HepG2 (cell line): ENCODE results near the gene ATP11B. TPM values are rescaled to one million over a fixed set of nuclear protein-coding genes. Genes with fewer than 3 reads are reported as not detected.

ENCODE experiments used
- ATAC-seq: fragments of 200-7000 bp; cut with Tn5 transposase; 3 replicates; pipeline ENCODE4 v1.9.1; 2020; ENCODE audit warnings: mild to moderate bottlenecking, moderate library complexity
- BruUV-seq: library from RNA; stranded (reverse); fragments of 400-500 nt; replicated peaks from 2 replicates; lab custom pipeline; 2021; lab: Mats Ljungman, UMichigan
- CTCF ChIA-PET: fragments of 300-600 bp; formaldehyde crosslinking; extraction: SDS; loops from one replicate; lab custom pipeline; 2021; ENCODE audit warnings: low total read pairs, inconsistent platforms, low intra/inter-chr PET ratio; lab: Yijun Ruan, JAX
- POLR2A ChIA-PET: fragments of 350-600 bp; sonication (Branson Sonifier 250); formaldehyde crosslinking; loops from one replicate; lab custom pipeline; 2020; ENCODE audit warnings: antibody characterized with exemption, inconsistent platforms; lab: Yijun Ruan, JAX
- DNase-seq: peaks from one replicate; pipeline ENCODE4 v3.0.0-alpha.2; 2015; ENCODE audit warnings: low spot score
- FAIRE-seq: peaks from 3 replicates; lab custom pipeline; 2011; peaks lifted over from hg19 to GRCh38; lab: Jason Lieb, UNC
- H2AFZ ChIP-seq: one replicate; pipeline ENCODE4 v1.6.1; 2011; ENCODE audit warnings: low read length, inconsistent platforms
- H3K27ac ChIP-seq: fragments of 300-600 bp; 3 replicates; pipeline ENCODE4 v1.8.0; 2011; ENCODE audit warnings: mixed run types, mild to moderate bottlenecking, mixed read lengths, low read length, inconsistent platforms; ENCODE audit not compliant: insufficient read depth; ENCODE audit errors: extremely low read length
- H3K27me3 ChIP-seq, 2 experiments: fragments of 200-600 bp in 1 of 2; 2 replicates in 1 of 2; 3 replicates in 1 of 2; pipeline versions ENCODE4 v1.6.0 to v1.8.0; 2011; ENCODE audit warnings: low read length in 2 of 2, mild to moderate bottlenecking in 2 of 2, moderate library complexity in 2 of 2, inconsistent platforms in 1 of 2; ENCODE audit not compliant: insufficient read depth in 2 of 2, control insufficient read depth in 1 of 2
- H3K36me3 ChIP-seq, 2 experiments: fragments of 200-600 bp in 1 of 2; replicated peaks in 1 of 2; 2 replicates in 1 of 2; 3 replicates in 1 of 2; pipeline versions ENCODE4 v1.5.1 to v1.8.0; 2011; ENCODE audit warnings: low read length in 2 of 2, inconsistent platforms in 1 of 2; ENCODE audit not compliant: insufficient read depth in 2 of 2, control insufficient read depth in 1 of 2
- H3K4me1 ChIP-seq: 2 replicates; pipeline ENCODE4 v1.5.1; 2012; ENCODE audit warnings: low read length, inconsistent platforms; ENCODE audit not compliant: insufficient read depth
- H3K4me2 ChIP-seq: 2 replicates; pipeline ENCODE4 v1.6.0; 2011; ENCODE audit warnings: low read depth, low read length, inconsistent platforms
- H3K4me3 ChIP-seq, 3 experiments: fragments of 200-600 bp in 1 of 3; sonication (generic), shearing (Covaris generic) in 1 of 3; replicated peaks in 1 of 3; 2 replicates each; pipeline ENCODE4 v1.5.1; 2011 to 2016; ENCODE audit warnings: low read length in 3 of 3, inconsistent platforms in 2 of 3, low read depth in 2 of 3, mild to moderate bottlenecking in 2 of 3, control low read depth in 1 of 3, mixed read lengths in 1 of 3; ENCODE audit not compliant: insufficient read depth in 1 of 3
- H3K79me2 ChIP-seq: one replicate; pipeline ENCODE4 v1.6.1; 2011; ENCODE audit warnings: low read length, inconsistent platforms; ENCODE audit not compliant: insufficient read depth
- H3K9ac ChIP-seq: 2 replicates; pipeline ENCODE4 v1.6.0; 2011; ENCODE audit warnings: mild to moderate bottlenecking, low read depth, low read length, inconsistent platforms; ENCODE audit not compliant: insufficient read depth
- H3K9me3 ChIP-seq: 2 replicates; pipeline ENCODE4 v1.5.1; 2012; ENCODE audit warnings: mild to moderate bottlenecking, low read length
- H4K20me1 ChIP-seq: 2 replicates; pipeline ENCODE4 v1.6.0; 2011; ENCODE audit warnings: inconsistent platforms, mild to moderate bottlenecking, low read length, moderate library complexity; ENCODE audit not compliant: insufficient read depth
- ATF5 ChIP-seq: sonication (generic); formaldehyde crosslinking; IDR thresholded peaks from 2 replicates; pipeline ENCODE4 v1.4.0; 2020; ENCODE audit warnings: mild to moderate bottlenecking, low read depth, missing genetic modification reagents
- HNF4A ChIP-seq: sonication (generic); formaldehyde crosslinking; IDR thresholded peaks from 2 replicates; pipeline ENCODE4 v1.4.0; 2020; ENCODE audit warnings: missing genetic modification reagents
- KLF15 ChIP-seq: sonication (generic); formaldehyde crosslinking; IDR thresholded peaks from 2 replicates; pipeline ENCODE4 v1.8.1; 2023; ENCODE audit warnings: borderline replicate concordance, mild to moderate bottlenecking, inconsistent platforms, missing genetic modification reagents, mixed read lengths
- KMT2B ChIP-seq: IDR thresholded peaks from 2 replicates; pipeline ENCODE4 v1.6.1; 2016; ENCODE audit warnings: missing genetic modification reagents, missing compliant biosample characterization
- PCBP2 ChIP-seq: fragments of 200-400 bp; formaldehyde crosslinking; optimal IDR thresholded peaks from 2 replicates; pipeline ENCODE3; 2018; ENCODE audit warnings: low read length, low read depth; ENCODE audit not compliant: poor library complexity, severe bottlenecking
- SAFB2 ChIP-seq: sonication (generic); formaldehyde crosslinking; IDR thresholded peaks from 2 replicates; pipeline ENCODE4 v1.5.1; 2020; ENCODE audit warnings: missing genetic modification reagents, low read depth, mild to moderate bottlenecking, borderline replicate concordance
- SIN3B ChIP-seq: fragments of 150-350 bp; IDR thresholded peaks from 2 replicates; pipeline ENCODE4 v1.6.1; 2014; ENCODE audit warnings: low read length
- SP1 ChIP-seq, 2 experiments: fragments of 450-650 bp in 1 of 2; sonication (generic) in 1 of 2; formaldehyde crosslinking in 1 of 2; IDR thresholded peaks; 2 replicates each; pipeline versions ENCODE4 v1.4.0 to v1.6.1; 2016 to 2020; ENCODE audit warnings: missing genetic modification reagents in 1 of 2
- SP2 ChIP-seq: sonication (generic); formaldehyde crosslinking; IDR thresholded peaks from 2 replicates; pipeline ENCODE4 v1.5.1; 2020; ENCODE audit warnings: mild to moderate bottlenecking, missing genetic modification reagents
- TCF12 ChIP-seq, 2 experiments: fragments of 450-650 bp in 1 of 2; sonication (generic) in 1 of 2; formaldehyde crosslinking in 1 of 2; IDR thresholded peaks; 2 replicates each; pipeline versions ENCODE4 v1.6.1 to v1.8.0; 2017 to 2022; ENCODE audit warnings: antibody characterized with exemption in 1 of 2, mild to moderate bottlenecking in 1 of 2, missing genetic modification reagents in 1 of 2, moderate library complexity in 1 of 2
- THAP11 ChIP-seq: IDR thresholded peaks from 2 replicates; pipeline ENCODE4 v1.6.1; 2016; ENCODE audit warnings: missing biosample characterization, missing genetic modification reagents
- ZBTB42 ChIP-seq: sonication (generic); formaldehyde crosslinking; IDR thresholded peaks from 2 replicates; pipeline ENCODE4 v1.5.0; 2020; ENCODE audit warnings: mild to moderate bottlenecking, missing genetic modification reagents
- ZNF160 ChIP-seq: sonication (generic); formaldehyde crosslinking; IDR thresholded peaks from 2 replicates; pipeline ENCODE4 v1.8.0; 2022; ENCODE audit warnings: mild to moderate bottlenecking, inconsistent platforms, missing genetic modification reagents
- ZNF652 ChIP-seq: IDR thresholded peaks from 2 replicates; pipeline ENCODE4 v1.6.1; 2016; ENCODE audit warnings: low read depth, borderline replicate concordance
- WGBS: methylation state at CpG from one replicate; pipeline ENCODE4 v1.1.6; 2017; ENCODE audit warnings: low lambda C conversion rate; 5-methylcytosine and 5-hydroxymethylcytosine counted together
- in situ Hi-C: cut with HindIII; loops from 2 replicates; pipeline ENCODE4 v1.10.0; 2017; ENCODE audit warnings: low pct_unique_long_range_greater_than_20kb; ENCODE audit not compliant: extremely low pct_ligation_motif_present
- intact Hi-C: fragments of 100-400 bp; cut with micrococcal nuclease; formaldehyde crosslinking; loops from one replicate; pipeline ENCODE4 v1.10.0; 2022; ENCODE audit not compliant: unreplicated experiment
- polyA plus RNA-seq, 8 experiments: library from polyadenylated mRNA; depleted of rRNA in 3 of 8; stranded (reverse) in 7 of 8; unstranded in 1 of 8; fragments of >200 nt; fragmentation: Illumina TruSeq in 4 of 8; extraction: Trizol in 4 of 8; gene quantifications; 2 replicates each; pipeline versions ENCODE4 v1.2.1 to v1.2.3, GENCODE V29; 2011 to 2016; ENCODE audit warnings: low read depth in 4 of 8, missing spikeins in 1 of 8, mixed read lengths in 1 of 8; ENCODE audit not compliant: insufficient read depth in 1 of 8
- total RNA-seq, 5 experiments: library from RNA; depleted of rRNA; stranded (reverse); fragments of >200 nt; fragmentation: Illumina TruSeq; extraction: Trizol; gene quantifications; 2 replicates each; pipeline ENCODE4 v1.2.3, GENCODE V29; 2016; ENCODE audit warnings: low read depth in 1 of 5
- TF ChIP-seq, protein P1 (sequence below): sonication (generic); formaldehyde crosslinking; IDR thresholded peaks from 2 replicates; pipeline ENCODE4 v1.5.1; 2020; ENCODE audit warnings: missing genetic modification reagents, mild to moderate bottlenecking, borderline replicate concordance
- TF ChIP-seq, protein P2 (sequence below): sonication (generic); formaldehyde crosslinking; IDR thresholded peaks from 2 replicates; pipeline ENCODE4 v1.5.1; 2020; ENCODE audit warnings: missing genetic modification reagents, mild to moderate bottlenecking, borderline replicate concordance

ATP11B gene
- total and polyA plus RNA-seq, 2 of the 13 experiments (the other 11 are each of a cell fraction or from before 2014, with no cell fraction given): 10.1 to 22.9 TPM

- TF ChIP-seq, protein P1, sequence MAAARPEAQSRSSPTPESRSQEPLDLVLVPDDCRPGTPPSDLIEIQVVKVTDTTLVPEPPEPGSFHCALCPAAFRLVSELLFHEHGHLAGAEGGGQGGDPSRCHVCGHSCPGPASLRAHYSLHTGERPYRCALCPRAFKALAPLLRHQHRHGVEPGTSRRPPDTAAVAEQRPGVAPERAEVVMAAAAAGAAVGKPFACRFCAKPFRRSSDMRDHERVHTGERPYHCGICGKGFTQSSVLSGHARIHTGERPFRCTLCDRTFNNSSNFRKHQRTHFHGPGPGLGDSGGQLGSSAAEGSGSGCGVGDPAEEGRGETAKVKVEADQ: no peak
- TF ChIP-seq, protein P2, sequence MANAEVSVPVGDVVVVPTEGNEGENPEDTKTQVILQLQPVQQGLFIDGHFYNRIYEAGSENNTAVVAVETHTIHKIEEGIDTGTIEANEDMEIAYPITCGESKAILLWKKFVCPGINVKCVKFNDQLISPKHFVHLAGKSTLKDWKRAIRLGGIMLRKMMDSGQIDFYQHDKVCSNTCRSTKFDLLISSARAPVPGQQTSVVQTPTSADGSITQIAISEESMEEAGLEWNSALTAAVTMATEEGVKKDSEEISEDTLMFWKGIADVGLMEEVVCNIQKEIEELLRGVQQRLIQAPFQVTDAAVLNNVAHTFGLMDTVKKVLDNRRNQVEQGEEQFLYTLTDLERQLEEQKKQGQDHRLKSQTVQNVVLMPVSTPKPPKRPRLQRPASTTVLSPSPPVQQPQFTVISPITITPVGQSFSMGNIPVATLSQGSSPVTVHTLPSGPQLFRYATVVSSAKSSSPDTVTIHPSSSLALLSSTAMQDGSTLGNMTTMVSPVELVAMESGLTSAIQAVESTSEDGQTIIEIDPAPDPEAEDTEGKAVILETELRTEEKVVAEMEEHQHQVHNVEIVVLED (CRISPR knock-in tag): no peak
- TF ChIP-seq TCF12 (IDR thresholded peaks at IDR 0.05) (no peak), TCF12 (CRISPR knock-in tag; IDR thresholded peaks at IDR 0.05) (no peak), ZBTB42 (no peak), ZNF652 (CRISPR knock-in tag) (no peak), SP1 (IDR thresholded peaks at IDR 0.05) (no peak), SP1 (CRISPR knock-in tag; IDR thresholded peaks at IDR 0.05) (no peak), ZNF160 (CRISPR knock-in tag) (no peak), SP2 (CRISPR knock-in tag) (no peak)
- TF ChIP-seq, all 625 proteins: peak for 0
Measured at GRCh38 chr3:182755712-182756111, 37.6 kb upstream of the ATP11B start (continued).

DNA sequence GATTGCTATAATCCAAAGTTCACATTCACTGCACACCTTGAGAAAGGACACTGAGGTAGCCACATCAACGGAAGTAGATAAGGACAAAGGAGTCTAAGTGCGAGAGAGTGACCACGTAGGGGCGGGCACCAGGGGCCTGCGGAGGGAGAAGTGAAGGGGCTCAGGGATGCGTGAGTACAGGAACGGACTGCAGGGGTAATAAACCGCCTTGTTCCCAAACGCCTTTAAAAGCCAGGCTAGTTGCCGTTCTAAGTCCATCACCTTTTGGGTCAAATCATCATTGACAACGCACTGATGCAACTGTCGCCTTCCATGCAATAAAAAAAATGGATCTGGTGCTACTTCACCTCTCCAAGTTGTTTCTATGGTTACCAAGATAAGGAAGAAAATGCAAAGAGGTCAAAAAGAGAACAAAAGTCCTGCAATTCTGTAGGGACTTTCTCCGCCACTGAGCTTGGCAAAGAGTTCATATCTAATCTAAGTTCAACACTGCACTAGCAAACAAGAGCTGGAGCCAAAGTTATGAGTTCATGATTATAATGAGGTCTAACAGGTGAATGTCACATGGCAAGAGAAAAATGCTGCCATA, 32.6 kb upstream of the ATP11B start:
- H2AFZ ChIP-seq: no peak overlapping the region
- H4K20me1 ChIP-seq: no peaks in the 10 kb centered on the region
- no peak overlapping the region for H3K9ac ChIP-seq
- no peaks in the 10 kb centered on the region for H3K36me3 ChIP-seq
- DNase-seq (peak; percentile 6), FAIRE-seq (peak; percentile 44), ATAC-seq (peak; percentile 62)
- in situ Hi-C loops (no loop called here), intact Hi-C loops (no loop called here)
- H3K79me2 ChIP-seq: no peaks in the 10 kb centered on the region
- H3K4me3 ChIP-seq: no peak overlapping the region
- H3K27ac ChIP-seq: no peak overlapping the region
- H3K9me3 ChIP-seq: no peaks in the 10 kb centered on the region
- TF ChIP-seq SAFB2 (CRISPR knock-in tag) (no peak), PCBP2 (no peak), SIN3B (no peak), KMT2B (no peak), THAP11 (CRISPR knock-in tag) (no peak), ATF5 (no peak), HNF4A (CRISPR knock-in tag) (0 out of 2 replicates have a peak, but pooled peaks have one; percentile 16), KLF15 (no peak)
- peak overlapping the region; percentile 14; the same call in 1 of the 2 replicates for H3K4me2 ChIP-seq
- BruUV-seq: no TSS peak
- peaks cover 10% of the 10 kb centered on the region for H3K4me1 ChIP-seq
- ChIA-PET POLR2A (no interaction called here), CTCF (no interaction called here)
- H3K27me3 ChIP-seq: peaks cover 1 to 3% of the 10 kb centered on the region in 2 experiments; a peak in 1 of 5 replicates
- WGBS: 11% methylated on average over 13 of the region's 13 CpGs
